GM12801 (cell line): ENCODE results near the gene SRD5A1.

ENCODE experiments used
- TF ChIP-seq, protein P1 (sequence below): IDR thresholded peaks from one replicate; pipeline ENCODE4 v1.5.1; 2011; ENCODE audit warnings: control low read depth; ENCODE audit not compliant: insufficient read length; ENCODE audit errors: extremely low read depth

The SRD5A1 gene

DNA sequence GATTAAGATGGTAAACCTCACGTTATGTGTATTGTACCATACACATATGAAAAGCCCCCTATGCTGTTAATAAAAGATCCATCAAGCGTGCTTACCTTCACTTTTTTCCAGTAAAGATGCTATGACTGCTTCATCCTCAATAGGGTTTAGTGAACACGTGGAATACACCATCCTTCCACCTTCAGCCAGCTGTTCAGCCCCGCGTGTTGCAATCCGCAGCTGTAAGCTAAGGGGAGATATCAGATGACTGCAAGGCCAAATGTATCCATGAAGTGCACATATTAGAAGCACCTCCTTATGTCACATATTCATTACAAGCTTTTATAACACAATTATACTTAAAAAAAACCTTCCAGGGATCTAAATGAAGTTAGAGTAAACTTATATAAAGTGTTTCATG, 16.6 kb upstream of the SRD5A1 start:
- TF ChIP-seq, protein P1, sequence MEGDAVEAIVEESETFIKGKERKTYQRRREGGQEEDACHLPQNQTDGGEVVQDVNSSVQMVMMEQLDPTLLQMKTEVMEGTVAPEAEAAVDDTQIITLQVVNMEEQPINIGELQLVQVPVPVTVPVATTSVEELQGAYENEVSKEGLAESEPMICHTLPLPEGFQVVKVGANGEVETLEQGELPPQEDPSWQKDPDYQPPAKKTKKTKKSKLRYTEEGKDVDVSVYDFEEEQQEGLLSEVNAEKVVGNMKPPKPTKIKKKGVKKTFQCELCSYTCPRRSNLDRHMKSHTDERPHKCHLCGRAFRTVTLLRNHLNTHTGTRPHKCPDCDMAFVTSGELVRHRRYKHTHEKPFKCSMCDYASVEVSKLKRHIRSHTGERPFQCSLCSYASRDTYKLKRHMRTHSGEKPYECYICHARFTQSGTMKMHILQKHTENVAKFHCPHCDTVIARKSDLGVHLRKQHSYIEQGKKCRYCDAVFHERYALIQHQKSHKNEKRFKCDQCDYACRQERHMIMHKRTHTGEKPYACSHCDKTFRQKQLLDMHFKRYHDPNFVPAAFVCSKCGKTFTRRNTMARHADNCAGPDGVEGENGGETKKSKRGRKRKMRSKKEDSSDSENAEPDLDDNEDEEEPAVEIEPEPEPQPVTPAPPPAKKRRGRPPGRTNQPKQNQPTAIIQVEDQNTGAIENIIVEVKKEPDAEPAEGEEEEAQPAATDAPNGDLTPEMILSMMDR, result no peak

- TF ChIP-seq, protein P1, result no peak
Observed at GRCh38 chr5:6623228-6623627, 10.0 kb upstream of the SRD5A1 start.

DNA sequence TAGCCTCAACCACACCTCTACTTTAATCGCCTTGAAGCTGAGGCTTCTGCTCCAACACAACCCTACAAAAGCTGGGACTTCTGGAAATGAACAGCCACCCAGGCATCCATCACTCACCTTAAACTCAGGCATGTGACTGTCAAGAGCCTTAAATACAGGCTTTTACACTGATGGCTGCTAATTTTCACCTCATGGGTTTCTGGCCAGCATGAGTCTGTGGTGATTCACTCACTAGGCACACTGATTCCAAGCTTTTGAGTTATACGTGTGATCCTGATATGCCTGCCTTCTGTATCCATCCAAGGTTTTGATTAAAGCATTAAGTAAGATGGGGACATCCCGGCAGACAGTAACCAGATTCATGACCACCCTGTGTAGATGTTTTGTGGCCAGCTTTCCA, 9.3 kb upstream of the SRD5A1 start:
- TF ChIP-seq, protein P1, result no peak

DNA sequence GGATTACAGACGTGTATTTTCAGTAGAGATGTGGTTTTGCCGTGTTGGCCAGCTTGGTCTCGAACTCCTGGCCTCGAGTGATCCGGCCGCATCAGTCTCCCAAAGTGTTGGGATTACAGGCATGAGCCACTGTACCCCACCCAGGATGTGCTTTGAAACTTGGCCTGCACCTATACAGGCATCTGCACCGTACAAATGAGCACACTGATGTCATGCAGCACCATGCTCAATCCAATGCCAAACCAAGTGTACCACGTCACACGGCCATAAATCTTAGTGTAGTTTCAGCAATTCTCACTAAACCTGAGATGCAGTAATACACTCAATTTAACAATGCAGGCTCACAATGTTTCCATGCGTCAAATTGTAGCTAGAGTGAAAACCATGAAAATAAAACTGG, 6.7 kb upstream of the SRD5A1 start:
- TF ChIP-seq, protein P1, result no peak

- TF ChIP-seq, protein P1, result no peak
Observed at GRCh38 chr5:6631441-6631840, 1.8 kb upstream of the SRD5A1 start.

DNA sequence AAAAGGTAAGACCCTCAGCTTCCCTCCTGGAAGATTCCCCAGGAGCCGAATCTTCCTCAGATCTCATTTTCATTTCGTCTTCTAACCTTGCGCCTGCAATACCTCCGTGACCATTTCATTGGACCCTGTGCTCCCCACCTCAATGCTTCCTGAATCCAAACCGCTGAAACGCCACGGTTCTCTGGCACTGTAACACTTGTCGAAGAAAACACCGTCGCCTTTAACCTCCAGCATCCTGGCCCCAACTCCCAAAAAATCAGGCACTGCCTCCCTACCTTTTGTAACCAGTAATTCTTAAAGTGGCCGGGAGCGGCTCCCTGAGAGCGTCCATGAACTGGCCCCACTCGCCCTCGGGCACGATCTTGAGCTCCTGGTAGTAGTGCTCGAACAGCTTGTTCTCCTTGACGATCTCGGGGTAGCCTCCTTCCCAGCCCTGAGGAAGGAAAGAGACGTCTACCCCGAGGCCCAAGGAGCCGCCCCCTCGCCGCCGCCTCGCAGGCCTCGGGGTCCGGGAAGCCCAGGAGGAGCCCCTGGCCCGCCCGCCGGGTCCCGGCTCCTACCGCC, 834 bp upstream of the SRD5A1 start:
- TF ChIP-seq, protein P1, result no peak

- TF ChIP-seq, protein P1, result no peak
Observed at GRCh38 chr5:6633469-6634245, 417 bp downstream of the SRD5A1 start.
